Measurements from ENCODE around the gene ZFYVE1.

The ZFYVE1 gene

DNA sequence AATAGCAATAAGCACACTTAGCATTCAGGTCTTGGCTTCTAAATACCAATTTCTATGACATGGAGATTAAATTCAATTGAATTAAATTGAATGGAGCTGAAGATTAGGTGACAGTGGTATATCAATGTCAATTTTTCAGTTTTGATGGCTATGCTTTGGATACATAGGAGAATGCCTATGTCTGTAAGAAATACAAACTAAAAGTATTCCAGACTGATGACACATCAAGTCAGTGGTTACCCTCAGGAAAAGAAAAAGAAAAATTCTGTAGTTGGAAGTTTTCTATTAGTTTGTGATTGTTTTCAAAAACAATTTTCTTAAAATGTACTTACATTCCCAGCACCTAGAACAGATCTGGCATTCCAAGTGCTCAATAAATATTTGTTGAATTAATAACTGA lies 105.5 kb downstream of the ZFYVE1 start:
- DNase-seq (ENCODE audit: low read depth in 2 of 2), result no peak

DNA sequence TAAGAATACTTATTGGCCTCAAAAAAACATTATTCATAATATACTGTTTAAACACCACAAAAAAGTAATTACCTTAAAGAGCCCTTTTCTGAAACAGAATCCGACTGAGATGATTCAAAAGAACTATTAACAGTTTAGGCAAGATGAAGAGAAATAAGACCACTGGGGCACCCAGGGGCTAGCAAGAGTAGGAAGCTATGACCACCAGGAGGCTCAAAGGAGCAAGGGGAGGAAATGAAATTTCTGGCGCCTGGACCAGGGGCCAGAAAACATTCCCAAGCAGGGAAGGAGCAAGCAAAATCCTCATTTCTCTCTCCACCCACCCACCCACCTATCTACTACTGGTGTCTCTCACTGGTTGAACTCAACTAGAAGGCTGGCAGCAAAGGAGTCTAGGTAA lies 106.9 kb downstream of the ZFYVE1 start:
- DNase-seq (ENCODE audit: low read depth in 2 of 2), result no peak

Data from fibroblast of skin of left biceps (primary cell).